T47D (cell line): ENCODE measurements around the gene CFAP126.
"Not testable (repeated sequence)": the region's sequence is repeated elsewhere in the genome, so short reads cannot be mapped to it uniquely, and the experiment has no call there.

Source experiments
- DNase-seq, 2 experiments: peaks; one replicate each; pipeline versions ENCODE4 v3.0.0 to v3.0.0-alpha.2; 2011 to 2012; ENCODE audit warnings: low read depth in 1 of 2, low spot score in 1 of 2
- JUND ChIP-seq: IDR thresholded peaks from 2 replicates; pipeline ENCODE4 v1.6.1; 2012; ENCODE audit warnings: low read depth
- in situ Hi-C: cut with HindIII; loops from 2 replicates; pipeline ENCODE4 v1.10.0; 2016; ENCODE audit warnings: low sequenced_read_pairs, low pct_unique_long_range_greater_than_20kb

Gene CFAP126

DNA sequence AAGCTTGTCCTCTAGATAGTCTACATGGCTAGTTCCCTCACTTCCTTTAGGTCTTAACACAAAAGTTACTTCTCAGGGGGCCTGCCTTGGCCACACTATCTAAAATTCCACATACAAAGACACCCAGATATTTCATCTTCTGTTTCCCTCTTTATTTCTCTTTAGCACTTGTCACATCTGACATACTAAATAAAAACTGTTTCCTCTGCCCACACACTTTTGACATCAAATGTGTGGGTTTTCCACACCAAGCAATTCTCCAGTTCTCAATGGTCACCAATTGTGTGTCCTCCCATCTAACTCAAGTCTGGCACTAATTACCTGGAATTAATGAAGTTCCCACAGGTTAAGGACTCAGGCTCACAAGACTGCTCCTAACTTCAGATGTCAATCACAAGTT, 25.5 kb upstream of the CFAP126 start:
- in situ Hi-C loops, result no loop called here
- TF ChIP-seq JUND, result no peak
- DNase-seq, result no peak

DNA sequence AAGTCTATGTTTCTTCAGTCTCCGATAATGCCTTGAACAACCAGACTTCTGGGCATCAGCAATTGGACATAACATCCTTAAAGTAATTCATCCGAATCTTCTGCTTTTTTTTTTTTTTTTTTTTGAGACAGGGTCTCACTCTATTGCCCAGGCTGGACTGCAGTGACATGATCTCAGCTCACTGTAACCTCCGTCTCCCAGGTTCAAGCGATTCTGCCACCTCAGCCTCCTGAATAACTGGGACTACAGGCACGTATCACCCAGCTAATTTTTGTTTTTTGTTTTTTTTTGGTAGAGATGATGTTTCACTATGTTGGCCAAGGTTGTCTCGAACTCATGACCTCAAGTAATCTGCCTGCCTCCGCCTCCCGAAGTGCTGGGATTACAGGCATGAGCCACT, 23.9 kb upstream of the CFAP126 start:
- DNase-seq, result no peak
- in situ Hi-C loops, result no loop called here
- TF ChIP-seq JUND, result no peak

DNA sequence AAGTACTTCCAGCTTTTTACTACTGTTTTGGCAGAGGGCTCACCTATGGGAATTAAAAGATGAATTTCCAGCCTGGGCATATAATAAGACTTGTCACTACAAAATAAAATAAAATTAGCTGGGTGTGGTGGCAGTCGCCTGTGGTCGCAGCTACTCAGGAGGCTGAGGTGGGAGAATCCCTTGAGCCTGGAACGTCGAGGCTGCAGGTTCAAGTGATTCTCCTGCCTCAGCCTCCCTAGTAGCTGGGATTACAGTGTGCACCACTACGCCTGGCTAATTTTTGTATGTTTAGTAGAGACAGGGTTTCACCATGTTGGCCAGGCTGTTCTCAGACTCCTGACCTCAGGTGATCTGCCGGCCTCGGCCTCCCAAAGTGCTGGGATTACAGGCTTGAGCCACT, 23.5 kb upstream of the CFAP126 start:
- DNase-seq, in situ Hi-C loops: not testable (repeated sequence)

DNA sequence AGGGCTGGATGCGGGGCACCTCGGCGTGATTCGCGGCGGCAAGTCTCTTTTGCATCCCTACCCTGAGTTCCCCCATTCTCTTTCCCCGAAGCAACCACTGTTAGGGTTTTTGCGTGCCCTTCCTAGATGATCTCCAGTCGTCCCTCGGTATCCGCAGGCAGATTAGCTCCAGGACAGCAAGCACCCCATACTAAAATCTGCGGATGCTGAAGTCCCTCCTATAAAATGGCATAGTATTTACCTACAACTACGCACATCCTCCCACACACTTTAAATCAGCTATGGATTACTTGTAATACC, 22.8 kb upstream of the CFAP126 start:
- in situ Hi-C loops, result no loop called here
- no peak for TF ChIP-seq JUND
- DNase-seq, result no peak

DNA sequence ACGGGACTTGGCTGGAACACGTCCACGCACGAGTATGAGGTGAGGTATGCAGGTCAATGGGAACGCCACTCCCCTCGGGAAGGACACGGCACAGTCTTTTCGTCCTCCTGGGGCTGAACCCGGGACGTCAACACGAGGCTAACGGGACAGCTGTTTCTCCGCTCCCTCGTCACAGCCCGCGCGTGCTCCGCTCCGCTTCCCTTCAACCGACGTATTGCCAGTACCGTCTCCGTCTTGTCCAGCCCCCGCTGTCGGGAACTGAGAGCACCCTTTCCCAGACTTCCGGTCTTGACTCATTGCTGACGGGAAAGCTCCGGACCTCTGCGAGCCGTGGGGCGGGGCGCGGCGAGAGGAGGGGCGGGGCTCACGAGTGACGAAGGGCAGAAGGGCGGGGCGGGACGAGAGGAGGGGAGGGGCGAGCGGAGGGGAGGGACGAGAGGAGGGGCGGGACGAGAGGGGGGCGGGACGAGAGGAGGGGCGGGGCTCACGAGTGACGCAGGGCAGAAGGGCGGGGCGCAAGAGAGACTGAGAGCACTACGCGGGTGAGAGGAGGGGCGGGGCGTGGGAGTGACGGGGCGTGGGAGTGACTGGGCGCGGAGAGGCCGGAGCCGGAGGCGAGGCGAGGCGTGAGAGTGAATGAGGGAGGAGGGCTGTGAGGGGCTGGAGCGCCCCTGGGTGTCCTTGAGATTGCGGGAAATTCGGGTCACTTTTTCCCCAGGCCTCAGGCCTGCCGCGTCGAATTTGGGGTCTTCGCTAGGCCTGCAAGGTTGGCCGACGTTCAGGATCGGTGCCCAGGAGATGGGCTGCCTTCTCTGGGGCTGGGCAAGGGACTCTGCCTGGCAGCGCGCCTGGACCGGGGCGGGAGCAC, 22.2 kb upstream of the CFAP126 start:
- in situ Hi-C loops, result no loop called here
- TF ChIP-seq JUND, result no peak
- DNase-seq, result peak; percentile 83 to 99

DNA sequence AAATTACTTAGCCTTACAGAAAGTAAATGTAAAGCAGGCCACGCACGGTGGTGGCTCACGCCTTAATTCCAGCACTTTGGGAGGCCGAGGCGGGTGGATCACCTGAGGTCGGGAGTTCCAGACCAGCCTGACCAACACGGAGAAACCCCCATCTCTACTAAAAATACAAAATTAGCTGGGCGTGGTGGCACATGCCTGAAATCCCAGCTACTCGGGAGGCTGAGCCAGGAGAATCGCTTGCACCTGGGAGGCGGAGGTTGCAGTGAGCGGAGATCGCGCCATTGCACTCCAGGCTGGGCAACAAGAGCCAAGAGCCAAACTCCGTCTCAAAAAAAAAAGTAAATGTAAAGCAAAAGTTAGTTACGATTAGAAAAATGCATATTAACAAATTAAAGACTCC, 21.5 kb upstream of the CFAP126 start:
- DNase-seq, in situ Hi-C loops: not testable (repeated sequence)

DNA sequence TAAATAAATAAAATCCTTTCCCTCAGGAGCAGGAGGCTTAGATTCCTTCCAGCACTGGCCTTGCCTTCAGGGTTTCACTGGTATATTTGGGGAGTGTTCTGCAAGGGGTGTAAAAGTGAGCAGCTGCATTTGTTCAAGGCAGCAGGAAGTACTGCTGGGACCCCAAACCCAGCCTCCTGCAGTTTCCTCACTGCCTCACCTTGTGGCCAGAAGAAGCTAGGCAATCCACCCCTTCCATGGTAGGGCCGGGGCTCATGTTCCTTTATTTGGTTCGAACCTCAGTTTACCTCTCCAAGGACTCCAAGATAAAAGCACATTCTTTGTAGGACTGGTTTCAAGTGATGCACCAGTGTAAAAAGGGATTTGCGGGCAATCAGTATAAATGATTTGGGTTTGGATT, 21.0 kb upstream of the CFAP126 start:
- DNase-seq, result no peak
- TF ChIP-seq JUND, result no peak
- in situ Hi-C loops, result no loop called here

DNA sequence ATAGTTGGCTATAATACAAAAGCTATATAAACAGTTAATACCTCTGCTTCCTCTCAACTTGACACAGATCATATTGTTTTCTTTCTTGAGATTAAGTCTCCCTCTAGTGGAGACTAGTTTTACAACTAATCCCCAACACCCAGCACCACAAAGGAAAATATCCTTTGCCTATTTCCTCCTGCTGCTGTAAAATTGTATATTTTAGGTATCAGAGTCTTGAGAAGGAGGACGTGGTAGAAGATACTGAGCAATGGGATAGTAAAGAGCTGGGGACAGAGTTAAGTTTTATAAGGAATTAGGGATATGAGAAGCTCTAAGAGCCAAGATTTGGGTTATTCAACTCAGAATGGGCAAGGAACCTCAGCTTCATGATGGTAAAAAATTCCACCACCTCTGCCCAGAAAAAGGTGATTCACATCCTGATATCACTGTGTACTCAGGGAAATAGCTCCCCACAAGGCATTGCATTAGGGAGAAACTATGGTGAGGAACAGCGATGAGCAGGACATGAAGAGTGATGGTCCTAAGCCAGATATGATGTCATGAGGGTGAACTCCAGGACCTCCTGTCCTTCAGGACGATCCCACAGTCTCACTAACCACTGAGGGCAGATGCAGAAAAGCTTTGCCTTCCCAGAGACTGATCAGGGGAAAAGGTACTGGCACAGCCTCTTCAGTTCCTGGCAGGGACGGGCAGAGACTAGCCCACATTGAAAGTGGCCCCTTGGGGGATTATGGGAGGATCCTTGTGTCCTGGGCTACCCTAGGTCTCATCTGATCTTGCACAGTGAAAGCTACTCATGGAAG, 14.7 kb upstream of the CFAP126 start:
- TF ChIP-seq JUND, result no peak
- DNase-seq, result peak in 1 of 2 experiments; percentile 73
- in situ Hi-C loops, result no loop called here

DNA sequence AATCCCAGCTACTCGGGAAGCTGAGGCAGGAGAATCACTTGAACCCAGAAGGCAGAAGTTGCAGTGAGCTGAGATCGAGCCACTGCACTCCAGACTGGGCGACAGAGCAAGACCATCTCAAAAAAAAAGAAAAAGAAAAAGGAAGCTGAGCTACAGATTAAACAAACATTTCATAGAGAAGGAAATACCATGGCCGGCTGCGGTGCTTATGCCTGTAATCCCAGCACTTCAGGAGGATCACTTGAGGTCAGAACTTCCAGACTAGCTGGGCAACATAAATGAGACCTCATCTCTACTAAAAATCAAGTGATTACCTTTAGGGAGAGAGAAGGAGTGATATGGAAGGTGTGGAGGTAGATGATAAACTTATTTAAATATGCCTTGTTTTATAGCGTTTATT, 14.0 kb upstream of the CFAP126 start:
- no peak for TF ChIP-seq JUND
- no peak for DNase-seq
- in situ Hi-C loops, result no loop called here

DNA sequence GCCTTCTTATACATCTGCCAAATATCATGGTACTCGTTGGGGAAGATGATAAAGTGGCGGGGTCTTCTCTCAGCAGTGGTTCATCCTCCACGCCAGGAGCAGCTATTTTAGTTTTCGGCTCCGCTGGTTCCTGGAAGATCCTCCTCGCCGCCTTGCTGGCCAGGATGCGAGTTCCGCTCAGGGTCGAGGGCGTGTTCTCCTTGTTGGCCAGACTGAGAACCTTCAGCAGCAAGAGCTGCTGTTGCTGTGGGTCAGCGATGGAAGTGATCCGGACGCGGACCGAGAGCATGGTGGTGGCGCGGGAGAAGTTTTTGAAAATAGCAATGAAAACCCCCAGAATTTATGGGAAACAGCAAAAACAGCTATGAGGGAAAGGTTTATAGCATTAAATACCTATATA, 11.4 kb upstream of the CFAP126 start:
- no peak for DNase-seq
- TF ChIP-seq JUND, result no peak
- in situ Hi-C loops, result no loop called here

DNA sequence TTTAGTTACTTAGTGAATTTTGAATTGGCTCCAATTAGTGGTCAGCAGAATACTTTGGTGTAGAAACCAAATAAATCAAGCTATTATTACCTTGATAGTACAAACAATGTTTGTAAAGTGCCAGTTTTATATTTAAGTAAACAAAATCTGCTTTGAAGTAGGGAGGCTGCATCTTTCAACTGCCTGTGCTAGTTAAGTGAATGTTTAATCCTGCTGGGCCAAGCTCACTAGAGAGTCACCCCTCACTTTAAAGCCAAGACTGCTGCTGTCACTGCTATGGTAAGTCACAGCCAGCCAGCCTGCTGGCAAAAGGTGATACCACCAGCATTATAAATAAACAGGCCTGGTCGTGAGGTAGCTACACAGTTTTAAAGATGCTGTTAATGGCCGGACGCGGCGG, 10.3 kb upstream of the CFAP126 start:
- in situ Hi-C loops, result no loop called here
- no peak for DNase-seq
- TF ChIP-seq JUND, result no peak

DNA sequence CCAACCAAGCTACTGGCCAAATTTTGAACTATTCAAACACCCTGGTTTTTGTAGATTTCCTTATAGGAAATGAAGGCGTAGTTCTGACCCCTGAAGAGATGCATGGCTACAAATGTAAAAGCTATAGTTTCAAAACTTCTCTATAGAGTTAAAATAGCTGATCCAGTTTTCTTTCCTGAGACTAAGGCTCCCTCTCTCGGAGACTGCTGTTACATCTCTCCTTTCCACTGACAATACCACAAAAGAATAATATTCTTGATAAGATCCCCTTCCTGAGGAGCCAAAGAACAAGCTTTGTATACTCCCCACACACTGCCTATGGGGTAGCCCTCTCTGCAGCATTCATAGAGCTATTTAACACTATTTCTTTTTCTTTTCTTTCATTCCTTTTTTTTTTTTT, 6.7 kb upstream of the CFAP126 start:
- in situ Hi-C loops, result no loop called here
- peak; percentile 38 to 51 for DNase-seq

DNA sequence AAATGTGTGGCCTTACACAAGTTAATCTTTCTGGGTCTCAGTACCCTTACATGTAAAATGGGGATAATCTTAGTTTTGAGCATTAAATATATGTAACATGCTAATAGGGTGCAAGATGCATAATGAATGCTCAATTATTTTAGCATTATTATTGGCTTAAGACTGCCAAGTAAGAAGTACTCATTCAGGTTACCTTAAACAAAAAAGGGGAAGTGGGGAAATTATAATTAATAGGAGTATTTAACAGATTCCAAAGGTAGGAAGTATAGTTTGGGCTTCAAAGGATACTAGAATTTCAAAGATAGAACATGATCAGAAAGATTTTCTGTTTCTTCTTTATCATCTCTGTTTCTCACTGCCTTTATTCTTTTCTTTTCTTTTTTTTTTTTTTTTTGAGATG, 5.8 kb upstream of the CFAP126 start:
- no peak for DNase-seq
- no peak for TF ChIP-seq JUND
- in situ Hi-C loops, result no loop called here

More for the DNA sequence above, 6.7 kb upstream of the CFAP126 start:
- TF ChIP-seq JUND, result no peak
